ENCODE results near the gene CCDC177. TPM values are rescaled to one million over a fixed set of nuclear protein-coding genes. Genes with fewer than 3 reads are reported as not detected.

The CCDC177 gene
- total RNA-seq, 1 experiment from 2014 or later: 2.1 TPM

DNA sequence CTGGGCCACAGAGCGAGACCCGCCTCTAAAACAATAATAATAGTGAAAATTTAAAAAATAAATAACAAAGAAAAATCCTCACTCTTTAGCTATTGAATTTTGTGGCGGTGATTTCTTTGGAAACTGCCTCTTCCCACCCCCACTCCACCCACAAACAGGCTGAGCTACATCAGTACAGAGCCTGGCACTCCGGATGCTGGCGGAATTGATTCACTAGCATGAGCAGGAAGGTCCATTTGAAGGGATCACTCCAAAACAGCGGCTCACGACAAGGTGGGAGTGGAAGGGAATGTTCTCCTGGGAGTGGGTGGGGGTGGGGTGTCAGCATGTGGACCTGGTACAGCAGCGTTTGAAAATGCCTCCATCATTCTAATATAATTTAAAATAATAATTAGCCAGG is 26.1 kb downstream of the CCDC177 start (continued):
- TF ChIP-seq, protein P1, sequence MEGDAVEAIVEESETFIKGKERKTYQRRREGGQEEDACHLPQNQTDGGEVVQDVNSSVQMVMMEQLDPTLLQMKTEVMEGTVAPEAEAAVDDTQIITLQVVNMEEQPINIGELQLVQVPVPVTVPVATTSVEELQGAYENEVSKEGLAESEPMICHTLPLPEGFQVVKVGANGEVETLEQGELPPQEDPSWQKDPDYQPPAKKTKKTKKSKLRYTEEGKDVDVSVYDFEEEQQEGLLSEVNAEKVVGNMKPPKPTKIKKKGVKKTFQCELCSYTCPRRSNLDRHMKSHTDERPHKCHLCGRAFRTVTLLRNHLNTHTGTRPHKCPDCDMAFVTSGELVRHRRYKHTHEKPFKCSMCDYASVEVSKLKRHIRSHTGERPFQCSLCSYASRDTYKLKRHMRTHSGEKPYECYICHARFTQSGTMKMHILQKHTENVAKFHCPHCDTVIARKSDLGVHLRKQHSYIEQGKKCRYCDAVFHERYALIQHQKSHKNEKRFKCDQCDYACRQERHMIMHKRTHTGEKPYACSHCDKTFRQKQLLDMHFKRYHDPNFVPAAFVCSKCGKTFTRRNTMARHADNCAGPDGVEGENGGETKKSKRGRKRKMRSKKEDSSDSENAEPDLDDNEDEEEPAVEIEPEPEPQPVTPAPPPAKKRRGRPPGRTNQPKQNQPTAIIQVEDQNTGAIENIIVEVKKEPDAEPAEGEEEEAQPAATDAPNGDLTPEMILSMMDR (IDR thresholded peaks at IDR 0.05): no peak
- TF ChIP-seq, protein P2, sequence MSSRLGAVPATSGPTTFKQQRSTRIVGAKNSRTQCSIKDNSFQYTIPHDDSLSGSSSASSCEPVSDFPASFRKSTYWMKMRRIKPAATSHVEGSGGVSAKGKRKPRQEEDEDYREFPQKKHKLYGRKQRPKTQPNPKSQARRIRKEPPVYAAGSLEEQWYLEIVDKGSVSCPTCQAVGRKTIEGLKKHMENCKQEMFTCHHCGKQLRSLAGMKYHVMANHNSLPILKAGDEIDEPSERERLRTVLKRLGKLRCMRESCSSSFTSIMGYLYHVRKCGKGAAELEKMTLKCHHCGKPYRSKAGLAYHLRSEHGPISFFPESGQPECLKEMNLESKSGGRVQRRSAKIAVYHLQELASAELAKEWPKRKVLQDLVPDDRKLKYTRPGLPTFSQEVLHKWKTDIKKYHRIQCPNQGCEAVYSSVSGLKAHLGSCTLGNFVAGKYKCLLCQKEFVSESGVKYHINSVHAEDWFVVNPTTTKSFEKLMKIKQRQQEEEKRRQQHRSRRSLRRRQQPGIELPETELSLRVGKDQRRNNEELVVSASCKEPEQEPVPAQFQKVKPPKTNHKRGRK (CRISPR knock-in tag; IDR thresholded peaks at IDR 0.05; ENCODE audit: borderline replicate concordance): no peak
- TF ChIP-seq, protein P3, sequence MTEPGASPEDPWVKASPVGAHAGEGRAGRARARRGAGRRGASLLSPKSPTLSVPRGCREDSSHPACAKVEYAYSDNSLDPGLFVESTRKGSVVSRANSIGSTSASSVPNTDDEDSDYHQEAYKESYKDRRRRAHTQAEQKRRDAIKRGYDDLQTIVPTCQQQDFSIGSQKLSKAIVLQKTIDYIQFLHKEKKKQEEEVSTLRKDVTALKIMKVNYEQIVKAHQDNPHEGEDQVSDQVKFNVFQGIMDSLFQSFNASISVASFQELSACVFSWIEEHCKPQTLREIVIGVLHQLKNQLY (CRISPR knock-in tag; IDR thresholded peaks at IDR 0.05): no peak
- TF ChIP-seq IRF2 (CRISPR knock-in tag; IDR thresholded peaks at IDR 0.05; ENCODE audit: borderline replicate concordance, low read depth) (no peak), ZBTB21 (CRISPR knock-in tag; IDR thresholded peaks at IDR 0.05; ENCODE audit: borderline replicate concordance) (no peak), ZNF416 (CRISPR knock-in tag; IDR thresholded peaks at IDR 0.05) (no peak), RELA (CRISPR knock-in tag; IDR thresholded peaks at IDR 0.05; ENCODE audit: borderline replicate concordance) (no peak)
- TF ChIP-seq, protein P4, sequence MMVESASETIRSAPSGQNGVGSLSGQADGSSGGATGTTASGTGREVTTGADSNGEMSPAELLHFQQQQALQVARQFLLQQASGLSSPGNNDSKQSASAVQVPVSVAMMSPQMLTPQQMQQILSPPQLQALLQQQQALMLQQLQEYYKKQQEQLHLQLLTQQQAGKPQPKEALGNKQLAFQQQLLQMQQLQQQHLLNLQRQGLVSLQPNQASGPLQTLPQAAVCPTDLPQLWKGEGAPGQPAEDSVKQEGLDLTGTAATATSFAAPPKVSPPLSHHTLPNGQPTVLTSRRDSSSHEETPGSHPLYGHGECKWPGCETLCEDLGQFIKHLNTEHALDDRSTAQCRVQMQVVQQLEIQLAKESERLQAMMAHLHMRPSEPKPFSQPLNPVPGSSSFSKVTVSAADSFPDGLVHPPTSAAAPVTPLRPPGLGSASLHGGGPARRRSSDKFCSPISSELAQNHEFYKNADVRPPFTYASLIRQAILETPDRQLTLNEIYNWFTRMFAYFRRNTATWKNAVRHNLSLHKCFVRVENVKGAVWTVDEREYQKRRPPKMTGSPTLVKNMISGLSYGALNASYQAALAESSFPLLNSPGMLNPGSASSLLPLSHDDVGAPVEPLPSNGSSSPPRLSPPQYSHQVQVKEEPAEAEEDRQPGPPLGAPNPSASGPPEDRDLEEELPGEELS (CRISPR knock-in tag; IDR thresholded peaks at IDR 0.05): no peak
- TF ChIP-seq, protein P5, sequence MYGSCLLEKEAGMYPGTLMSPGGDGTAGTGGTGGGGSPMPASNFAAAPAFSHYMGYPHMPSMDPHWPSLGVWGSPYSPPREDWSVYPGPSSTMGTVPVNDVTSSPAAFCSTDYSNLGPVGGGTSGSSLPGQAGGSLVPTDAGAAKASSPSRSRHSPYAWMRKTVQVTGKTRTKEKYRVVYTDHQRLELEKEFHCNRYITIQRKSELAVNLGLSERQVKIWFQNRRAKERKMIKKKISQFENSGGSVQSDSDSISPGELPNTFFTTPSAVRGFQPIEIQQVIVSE (CRISPR knock-in tag; IDR thresholded peaks at IDR 0.05; ENCODE audit: borderline replicate concordance): no peak

DNA sequence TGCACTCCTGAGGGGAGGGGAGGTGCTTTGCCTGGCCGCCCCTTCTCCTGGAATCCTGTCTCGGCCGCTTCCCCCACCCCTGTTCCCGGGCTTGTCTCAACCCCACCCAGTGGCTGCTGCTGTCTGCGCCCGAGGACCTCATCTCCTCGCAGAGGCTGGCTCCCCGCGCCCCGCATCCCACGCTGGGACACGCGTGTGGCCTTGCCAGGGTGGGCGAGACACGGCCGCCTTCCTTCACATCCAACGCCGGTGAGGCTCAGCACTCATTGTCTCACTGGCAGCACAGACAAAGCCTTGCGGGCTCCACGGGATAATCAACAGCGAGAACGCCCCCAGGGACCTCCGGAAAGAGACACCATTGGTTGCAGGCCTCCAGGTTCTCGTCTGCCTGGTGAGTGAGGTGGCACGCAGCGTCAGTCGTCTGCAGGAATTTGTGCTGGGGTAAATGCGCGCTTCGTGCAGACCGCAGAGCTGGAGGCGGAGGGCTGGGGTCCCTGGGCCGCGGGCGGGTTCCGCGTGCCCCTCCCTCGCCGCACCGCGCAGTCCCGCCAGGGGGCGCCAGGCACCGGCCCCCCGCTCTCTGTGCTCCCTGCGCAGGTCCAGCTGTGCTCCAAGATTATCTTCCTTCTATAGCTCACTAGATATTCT is 26.8 kb downstream of the CCDC177 start:
- H3K36me3 Mint-ChIP-seq: no peaks in the 10 kb centered on the region
- H3K9me3 Mint-ChIP-seq: peaks cover 10% of the 10 kb centered on the region
- peaks cover 12% of the 10 kb centered on the region; the same call in 1 of the 2 replicates for H3K27me3 Mint-ChIP-seq (ENCODE audit: low read depth)
- peaks cover 30% of the 10 kb centered on the region for H3K4me1 Mint-ChIP-seq
- ChIA-PET POLR2A (interaction anchor here (0.9 to 1.3 kb wide), 2 partner anchors 26 to 28 kb away, joined by 4 read pairs; no protein-coding TSS in a partner anchor), CTCF (interaction anchor here (0.5 to 3.7 kb wide), 49 partner anchors 9 to 1552 kb away, joined by 3 to 130 read pairs (median 5); partner anchors contain the start of genes CCDC177, ERH, PLEKHD1 and SLC39A9)
- peak overlapping the region; percentile 74 for H3K4me3 Mint-ChIP-seq
- H3K27ac Mint-ChIP-seq: 0 out of 2 replicates have a peak overlapping the region, but pooled peaks have one; percentile 27
- DNase-seq (ENCODE audit: low spot score) (peak; percentile 80), ATAC-seq (peak; percentile 90)
- TF ChIP-seq, protein P6, sequence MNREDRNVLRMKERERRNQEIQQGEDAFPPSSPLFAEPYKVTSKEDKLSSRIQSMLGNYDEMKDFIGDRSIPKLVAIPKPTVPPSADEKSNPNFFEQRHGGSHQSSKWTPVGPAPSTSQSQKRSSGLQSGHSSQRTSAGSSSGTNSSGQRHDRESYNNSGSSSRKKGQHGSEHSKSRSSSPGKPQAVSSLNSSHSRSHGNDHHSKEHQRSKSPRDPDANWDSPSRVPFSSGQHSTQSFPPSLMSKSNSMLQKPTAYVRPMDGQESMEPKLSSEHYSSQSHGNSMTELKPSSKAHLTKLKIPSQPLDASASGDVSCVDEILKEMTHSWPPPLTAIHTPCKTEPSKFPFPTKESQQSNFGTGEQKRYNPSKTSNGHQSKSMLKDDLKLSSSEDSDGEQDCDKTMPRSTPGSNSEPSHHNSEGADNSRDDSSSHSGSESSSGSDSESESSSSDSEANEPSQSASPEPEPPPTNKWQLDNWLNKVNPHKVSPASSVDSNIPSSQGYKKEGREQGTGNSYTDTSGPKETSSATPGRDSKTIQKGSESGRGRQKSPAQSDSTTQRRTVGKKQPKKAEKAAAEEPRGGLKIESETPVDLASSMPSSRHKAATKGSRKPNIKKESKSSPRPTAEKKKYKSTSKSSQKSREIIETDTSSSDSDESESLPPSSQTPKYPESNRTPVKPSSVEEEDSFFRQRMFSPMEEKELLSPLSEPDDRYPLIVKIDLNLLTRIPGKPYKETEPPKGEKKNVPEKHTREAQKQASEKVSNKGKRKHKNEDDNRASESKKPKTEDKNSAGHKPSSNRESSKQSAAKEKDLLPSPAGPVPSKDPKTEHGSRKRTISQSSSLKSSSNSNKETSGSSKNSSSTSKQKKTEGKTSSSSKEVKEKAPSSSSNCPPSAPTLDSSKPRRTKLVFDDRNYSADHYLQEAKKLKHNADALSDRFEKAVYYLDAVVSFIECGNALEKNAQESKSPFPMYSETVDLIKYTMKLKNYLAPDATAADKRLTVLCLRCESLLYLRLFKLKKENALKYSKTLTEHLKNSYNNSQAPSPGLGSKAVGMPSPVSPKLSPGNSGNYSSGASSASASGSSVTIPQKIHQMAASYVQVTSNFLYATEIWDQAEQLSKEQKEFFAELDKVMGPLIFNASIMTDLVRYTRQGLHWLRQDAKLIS (CRISPR knock-in tag; IDR thresholded peaks at IDR 0.05; ENCODE audit: borderline replicate concordance): 0 out of 2 replicates have a peak, but pooled peaks have one; percentile 56
- no peak for TF ChIP-seq SMAD4 (CRISPR knock-in tag; IDR thresholded peaks at IDR 0.05)
- no peak for TF ChIP-seq TCF7 (CRISPR knock-in tag; IDR thresholded peaks at IDR 0.05; ENCODE audit: low read depth)
- TF ChIP-seq, protein P7, sequence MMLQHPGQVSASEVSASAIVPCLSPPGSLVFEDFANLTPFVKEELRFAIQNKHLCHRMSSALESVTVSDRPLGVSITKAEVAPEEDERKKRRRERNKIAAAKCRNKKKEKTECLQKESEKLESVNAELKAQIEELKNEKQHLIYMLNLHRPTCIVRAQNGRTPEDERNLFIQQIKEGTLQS (CRISPR knock-in tag; conservative IDR thresholded peaks at IDR 0.05): no peak
- TF ChIP-seq, protein P8, sequence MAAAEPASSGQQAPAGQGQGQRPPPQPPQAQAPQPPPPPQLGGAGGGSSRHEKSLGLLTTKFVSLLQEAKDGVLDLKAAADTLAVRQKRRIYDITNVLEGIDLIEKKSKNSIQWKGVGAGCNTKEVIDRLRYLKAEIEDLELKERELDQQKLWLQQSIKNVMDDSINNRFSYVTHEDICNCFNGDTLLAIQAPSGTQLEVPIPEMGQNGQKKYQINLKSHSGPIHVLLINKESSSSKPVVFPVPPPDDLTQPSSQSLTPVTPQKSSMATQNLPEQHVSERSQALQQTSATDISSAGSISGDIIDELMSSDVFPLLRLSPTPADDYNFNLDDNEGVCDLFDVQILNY (CRISPR knock-in tag; IDR thresholded peaks at IDR 0.05): peak; percentile 59; the same call in 1 of the 2 replicates
- TF ChIP-seq ZNF263 (CRISPR knock-in tag; IDR thresholded peaks at IDR 0.05; ENCODE audit: low read depth): peak; percentile 100
- TF ChIP-seq, protein P9, sequence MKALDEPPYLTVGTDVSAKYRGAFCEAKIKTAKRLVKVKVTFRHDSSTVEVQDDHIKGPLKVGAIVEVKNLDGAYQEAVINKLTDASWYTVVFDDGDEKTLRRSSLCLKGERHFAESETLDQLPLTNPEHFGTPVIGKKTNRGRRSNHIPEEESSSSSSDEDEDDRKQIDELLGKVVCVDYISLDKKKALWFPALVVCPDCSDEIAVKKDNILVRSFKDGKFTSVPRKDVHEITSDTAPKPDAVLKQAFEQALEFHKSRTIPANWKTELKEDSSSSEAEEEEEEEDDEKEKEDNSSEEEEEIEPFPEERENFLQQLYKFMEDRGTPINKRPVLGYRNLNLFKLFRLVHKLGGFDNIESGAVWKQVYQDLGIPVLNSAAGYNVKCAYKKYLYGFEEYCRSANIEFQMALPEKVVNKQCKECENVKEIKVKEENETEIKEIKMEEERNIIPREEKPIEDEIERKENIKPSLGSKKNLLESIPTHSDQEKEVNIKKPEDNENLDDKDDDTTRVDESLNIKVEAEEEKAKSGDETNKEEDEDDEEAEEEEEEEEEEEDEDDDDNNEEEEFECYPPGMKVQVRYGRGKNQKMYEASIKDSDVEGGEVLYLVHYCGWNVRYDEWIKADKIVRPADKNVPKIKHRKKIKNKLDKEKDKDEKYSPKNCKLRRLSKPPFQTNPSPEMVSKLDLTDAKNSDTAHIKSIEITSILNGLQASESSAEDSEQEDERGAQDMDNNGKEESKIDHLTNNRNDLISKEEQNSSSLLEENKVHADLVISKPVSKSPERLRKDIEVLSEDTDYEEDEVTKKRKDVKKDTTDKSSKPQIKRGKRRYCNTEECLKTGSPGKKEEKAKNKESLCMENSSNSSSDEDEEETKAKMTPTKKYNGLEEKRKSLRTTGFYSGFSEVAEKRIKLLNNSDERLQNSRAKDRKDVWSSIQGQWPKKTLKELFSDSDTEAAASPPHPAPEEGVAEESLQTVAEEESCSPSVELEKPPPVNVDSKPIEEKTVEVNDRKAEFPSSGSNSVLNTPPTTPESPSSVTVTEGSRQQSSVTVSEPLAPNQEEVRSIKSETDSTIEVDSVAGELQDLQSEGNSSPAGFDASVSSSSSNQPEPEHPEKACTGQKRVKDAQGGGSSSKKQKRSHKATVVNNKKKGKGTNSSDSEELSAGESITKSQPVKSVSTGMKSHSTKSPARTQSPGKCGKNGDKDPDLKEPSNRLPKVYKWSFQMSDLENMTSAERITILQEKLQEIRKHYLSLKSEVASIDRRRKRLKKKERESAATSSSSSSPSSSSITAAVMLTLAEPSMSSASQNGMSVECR (CRISPR knock-in tag; IDR thresholded peaks at IDR 0.05; ENCODE audit: borderline replicate concordance): no peak; the same call in 1 of the 2 replicates
